Activated CD4-positive, alpha-beta T cell treated with anti-CD3 and anti-CD28 coated beads for 48 hours (primary cell): ENCODE data around the gene CNIH3.
"Not testable (repeated sequence)": the region's sequence is repeated elsewhere in the genome, so short reads cannot be mapped to it uniquely, and the experiment has no call there.

ENCODE experiments used
- DNase-seq: peaks from one replicate; pipeline ENCODE4 v3.0.0-alpha.2; 2020

CNIH3 gene

GRCh38 chr1:224615861-224616755 lies at the start of gene CNIH3:
CNIH3 (plus strand) TSS chr1:224616317; CDS start chr1:224617175, 858 bp downstream.
- DNase-seq = peak; percentile 44

DNA sequence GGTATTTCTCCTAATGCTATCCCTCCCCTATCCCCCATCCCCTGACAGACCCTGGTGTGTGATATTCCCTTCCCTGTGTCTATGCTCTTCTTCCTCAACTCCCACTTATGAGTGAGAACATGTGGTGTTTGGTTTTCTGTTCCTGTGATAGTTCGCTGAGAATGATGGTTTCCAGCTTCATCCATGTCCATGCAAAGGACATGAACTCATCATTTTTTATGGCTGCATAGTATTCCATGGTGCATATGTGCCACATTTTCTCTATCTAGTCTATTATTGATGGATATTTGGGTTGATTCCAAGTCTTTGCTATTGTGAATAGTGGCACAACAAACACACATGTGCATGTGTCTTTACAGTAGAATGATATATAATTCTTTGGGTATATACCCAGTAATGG lies 49.6 kb upstream of the CNIH3 start:
- DNase-seq = not testable (repeated sequence)

GRCh38 chr1:224569276-224569675 lies 46.8 kb upstream of the CNIH3 start:
- DNase-seq = no peak

DNA sequence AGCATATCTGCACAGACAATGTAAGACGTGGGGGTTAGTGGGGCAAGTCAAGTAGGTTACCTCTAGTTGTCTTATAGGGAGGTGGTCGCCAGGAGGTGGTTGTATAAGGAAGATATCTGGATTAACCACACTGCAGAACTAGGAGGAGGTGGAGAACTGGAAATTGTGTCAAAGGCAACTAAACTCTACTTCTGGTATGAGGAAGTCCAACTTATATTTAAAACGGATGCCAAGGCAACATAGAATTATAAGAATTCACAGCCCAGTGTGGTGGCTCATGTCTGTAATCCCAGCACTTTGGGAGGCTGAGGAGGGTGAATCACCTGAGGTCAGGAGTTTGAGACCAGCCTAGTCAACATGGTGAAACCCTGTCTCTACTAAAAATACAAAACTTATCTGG lies 44.1 kb upstream of the CNIH3 start:
- not testable (repeated sequence) for DNase-seq

DNA sequence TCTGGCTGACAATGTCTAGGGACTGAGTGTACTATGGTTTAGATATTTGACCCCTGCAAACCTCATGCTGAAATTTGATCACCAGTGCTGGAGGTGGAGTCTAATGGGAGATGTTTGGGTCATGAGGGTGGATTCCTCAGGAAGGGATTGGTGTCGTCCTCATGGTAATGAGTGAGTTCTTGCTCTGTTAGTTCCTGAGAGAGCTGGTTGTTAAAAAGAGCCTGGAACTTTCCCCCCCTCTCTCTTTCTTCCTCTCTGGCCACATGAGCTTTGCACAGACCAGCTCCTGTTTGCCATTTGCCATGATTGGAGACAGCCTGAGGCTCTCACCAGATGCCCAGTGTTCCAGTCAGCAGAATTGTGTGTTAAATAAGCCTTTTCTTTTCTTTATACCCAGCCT lies 36.6 kb upstream of the CNIH3 start:
- DNase-seq = no peak

DNA sequence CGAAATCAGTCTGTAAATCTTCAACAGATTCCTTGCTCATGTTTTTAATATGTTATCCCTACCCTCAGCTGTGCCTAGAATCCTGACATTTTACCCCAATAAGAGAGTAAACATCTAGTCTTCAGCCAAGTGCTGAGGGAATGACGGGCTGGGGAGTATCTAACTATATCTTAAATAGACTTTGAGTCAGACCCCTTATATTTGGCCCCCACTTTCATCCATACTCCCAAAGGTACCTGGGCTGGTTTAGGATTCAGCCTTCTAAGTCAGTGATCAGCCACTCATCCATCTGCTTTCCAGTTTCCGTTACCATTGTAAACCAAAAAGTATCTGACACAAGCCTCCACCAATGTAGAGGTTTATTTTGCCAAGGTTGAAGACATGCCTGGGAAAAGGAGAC lies 36.1 kb upstream of the CNIH3 start:
- DNase-seq = no peak

GRCh38 chr1:224582041-224582440 lies 34.1 kb upstream of the CNIH3 start:
- DNase-seq = no peak

GRCh38 chr1:224583774-224584173 lies 32.3 kb upstream of the CNIH3 start:
- DNase-seq = no peak

DNA sequence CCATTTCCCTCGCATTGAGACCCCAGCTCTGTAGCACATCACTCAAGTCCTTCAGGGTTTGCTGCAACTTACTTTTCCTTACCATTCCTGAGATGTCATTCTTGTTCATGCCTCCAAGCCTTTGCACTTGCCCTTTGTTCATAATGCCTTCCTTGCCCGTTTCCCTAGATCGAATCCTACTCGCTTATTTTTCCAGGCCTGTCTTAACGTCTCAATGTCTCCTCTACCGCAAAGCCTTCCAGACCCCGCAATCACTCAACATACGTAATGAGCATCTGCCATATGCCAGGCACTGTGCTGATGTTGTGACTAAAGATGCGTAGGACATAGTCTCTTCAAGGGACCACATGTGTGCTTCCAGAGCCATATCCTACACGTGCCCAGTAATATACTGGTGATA lies 31.1 kb upstream of the CNIH3 start:
- DNase-seq = no peak

DNA sequence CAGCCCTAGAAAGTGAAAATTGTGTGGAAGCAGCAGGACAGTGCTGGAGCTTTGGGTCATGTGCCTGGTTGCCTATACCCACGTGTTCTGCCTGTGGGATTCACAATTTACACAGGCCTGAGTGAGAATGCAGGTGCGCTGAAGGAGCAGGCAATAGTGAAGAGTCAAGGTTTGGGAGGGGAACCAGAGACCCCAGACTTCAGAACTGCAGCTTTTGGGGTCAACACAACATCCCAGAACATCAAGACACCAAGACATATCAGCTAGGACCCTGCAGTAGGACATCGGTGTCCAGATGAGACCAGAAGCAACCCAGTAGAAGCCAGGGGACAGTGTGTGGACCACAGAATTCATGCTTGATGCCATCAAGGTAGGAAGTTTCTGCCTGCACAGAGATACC lies 29.1 kb upstream of the CNIH3 start:
- DNase-seq = no peak

DNA sequence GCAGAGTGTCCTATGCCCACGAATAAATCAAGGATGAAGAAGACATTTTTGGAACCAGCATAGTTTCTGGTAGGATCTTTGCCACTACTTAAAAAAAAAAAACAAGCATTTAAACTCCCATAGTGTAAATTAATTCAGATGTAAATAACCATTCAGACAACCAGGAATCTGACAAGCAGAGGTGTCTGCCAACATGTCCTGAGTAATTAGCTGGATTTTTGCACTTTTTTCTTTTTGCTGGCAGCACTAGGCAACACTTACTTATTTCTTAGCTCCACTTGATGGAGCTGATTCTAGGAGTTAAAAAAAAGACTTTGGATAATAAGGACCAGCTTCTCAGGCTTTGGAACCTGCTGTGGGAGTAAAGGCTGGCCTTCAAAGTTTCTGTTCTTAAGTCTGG lies 27.6 kb upstream of the CNIH3 start:
- no peak for DNase-seq

DNA sequence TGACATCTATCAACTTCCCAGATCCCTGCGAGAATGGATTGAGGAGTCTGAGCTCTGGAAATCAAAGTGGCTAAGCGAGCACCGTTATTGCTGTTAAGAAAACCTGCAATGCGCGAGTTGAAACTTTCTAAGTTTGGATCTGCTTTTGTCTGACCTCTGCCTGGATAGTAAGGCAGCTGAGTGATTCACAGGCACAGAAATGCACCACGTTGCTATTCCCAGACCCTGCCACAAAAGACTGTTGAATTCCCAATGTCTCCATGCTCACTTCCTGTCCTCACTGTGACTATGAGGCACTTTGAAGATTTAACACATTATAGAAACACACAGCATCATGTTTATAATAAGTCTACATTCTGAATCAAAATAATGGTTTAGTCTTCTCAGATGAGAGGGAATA lies 27.1 kb upstream of the CNIH3 start:
- no peak for DNase-seq

- no peak for DNase-seq
Measured at GRCh38 chr1:224591326-224591725, 24.8 kb upstream of the CNIH3 start.

- DNase-seq = no peak
Measured at GRCh38 chr1:224592636-224593582, 23.2 kb upstream of the CNIH3 start.

- DNase-seq = no peak
Measured at GRCh38 chr1:224594360-224594759, 21.8 kb upstream of the CNIH3 start.

DNA sequence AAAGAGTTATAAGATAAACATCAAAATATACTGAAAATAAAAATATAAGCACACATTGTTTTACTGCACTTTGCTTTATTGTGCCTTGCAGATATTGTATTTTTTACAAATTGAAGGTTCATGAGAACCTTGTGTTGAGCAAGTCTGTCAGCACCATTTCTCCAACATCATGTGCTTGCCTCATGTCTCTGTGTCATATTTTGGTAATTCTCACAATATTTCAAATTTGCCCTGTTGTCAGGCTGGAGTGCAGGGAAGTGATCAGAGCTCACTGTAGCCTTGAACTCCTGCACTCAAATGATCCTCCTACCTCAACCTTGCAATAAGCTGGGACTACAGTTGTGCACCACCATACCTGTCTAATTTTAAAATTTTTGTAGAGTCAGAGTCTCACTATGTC lies 21.3 kb upstream of the CNIH3 start:
- DNase-seq = no peak

- DNase-seq = no peak
Measured at GRCh38 chr1:224605482-224606181, 10.5 kb upstream of the CNIH3 start.

GRCh38 chr1:224607188-224608148 lies 8.6 kb upstream of the CNIH3 start:
- no peak for DNase-seq

- no peak for DNase-seq
Measured at GRCh38 chr1:224609333-224609732, 6.8 kb upstream of the CNIH3 start.

DNA sequence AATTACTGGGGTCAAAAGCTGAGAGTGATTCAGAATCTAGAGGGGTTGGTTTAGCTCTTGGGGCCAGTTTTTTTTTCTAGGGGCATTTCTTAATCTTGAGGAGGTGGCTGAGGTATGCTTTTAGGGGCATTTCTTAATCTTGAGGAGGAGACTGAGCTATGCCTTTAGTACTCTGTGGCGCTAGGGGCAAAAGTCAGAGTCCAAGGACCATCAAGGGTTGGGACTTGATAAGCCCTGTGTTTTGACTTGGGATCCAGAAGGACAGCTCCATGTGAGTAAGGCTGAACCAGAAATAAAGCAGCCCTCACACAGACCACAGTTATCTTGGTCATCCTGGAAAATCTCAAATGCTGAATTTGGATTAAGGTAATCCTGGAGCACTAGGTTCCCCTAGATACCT lies 3.9 kb upstream of the CNIH3 start:
- no peak for DNase-seq

DNA sequence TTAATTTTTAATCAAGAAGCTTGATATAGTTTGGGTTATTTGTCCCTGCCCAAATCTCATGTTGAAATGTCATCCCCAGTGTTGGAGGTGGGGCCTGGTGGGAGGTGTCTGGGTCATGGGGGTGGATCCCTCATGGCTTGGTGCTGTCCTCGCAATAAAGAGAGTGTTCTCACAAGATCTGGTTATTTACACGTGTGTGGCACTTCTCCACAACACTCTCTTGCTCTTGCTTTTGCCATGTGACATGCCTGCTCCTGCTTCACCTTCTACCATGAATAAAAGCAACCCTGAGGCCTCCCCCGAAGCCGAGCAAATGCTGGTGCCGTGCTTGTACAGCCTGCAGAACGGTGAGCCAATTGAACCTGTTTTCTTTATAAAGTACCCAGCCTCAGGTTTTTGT lies 2.6 kb upstream of the CNIH3 start:
- DNase-seq = no peak
